Measurements from ENCODE around the gene ADPRS. TPM values are rescaled to one million over a fixed set of nuclear protein-coding genes. Genes with fewer than 3 reads are reported as not detected.

Gene ADPRS
- total and polyA plus RNA-seq, 9 of the 15 experiments (the other 6 are each of a cell fraction or from before 2014, with no cell fraction given): 5.9 to 40.0 (median 27.4) TPM

- TF ChIP-seq FOXA3 (CRISPR knock-in tag; conservative IDR thresholded peaks at IDR 0.05 in 1 of 2, IDR thresholded peaks at IDR 0.05 in 1 of 2) (0 out of 4 replicates have a peak, but pooled peaks of 1 of the 2 experiments have one; percentile 47), L3MBTL2 (IDR thresholded peaks at IDR 0.05) (peak; percentile 22; the same call in 1 of the 2 replicates), GATA2 (CRISPR knock-in tag; IDR thresholded peaks at IDR 0.05) (peak; percentile 45; the same call in 1 of the 2 replicates), CC2D1A (IDR thresholded peaks at IDR 0.05) (peak; percentile 86), EP400 (IDR thresholded peaks at IDR 0.05) (peak; percentile 43; the same call in 1 of the 2 replicates), CTBP1 (IDR thresholded peaks at IDR 0.05; ENCODE audit: borderline replicate concordance) (peak; percentile 88), SREBF1 (IDR thresholded peaks at IDR 0.05; ENCODE audit: borderline replicate concordance, low read depth, low read length) (no peak), ZBTB7A (IDR thresholded peaks at IDR 0.05; ENCODE audit: borderline replicate concordance, control insufficient read depth, low read depth, low read length) (peak; percentile 77; the same call in 1 of the 2 replicates), ZC3H4 (CRISPR knock-in tag; IDR thresholded peaks at IDR 0.05; ENCODE audit: borderline replicate concordance) (0 out of 2 replicates have a peak, but pooled peaks have one; percentile 23), CREB1 (IDR thresholded peaks at IDR 0.05) (no peak), CREB1 (CRISPR knock-in tag; IDR thresholded peaks at IDR 0.05) (0 out of 2 replicates have a peak, but pooled peaks have one; percentile 14), NR2F6 (CRISPR knock-in tag; IDR thresholded peaks at IDR 0.05) (0 out of 2 replicates have a peak, but pooled peaks have one; percentile 39), REST (IDR thresholded peaks at IDR 0.05; ENCODE audit: borderline replicate concordance) (peak; percentile 92), REST (CRISPR knock-in tag; IDR thresholded peaks at IDR 0.05; ENCODE audit: low read depth) (no peak), ZEB2 (IDR thresholded peaks at IDR 0.05) (peak; percentile 48; the same call in 1 of the 2 replicates), EHMT2 (IDR thresholded peaks at IDR 0.05) (peak; percentile 13; the same call in 1 of the 2 replicates), ATF7 (IDR thresholded peaks at IDR 0.05) (peak; percentile 70; the same call in 1 of the 2 replicates), SNIP1 (IDR thresholded peaks at IDR 0.05; ENCODE audit: low read depth) (no peak), YY1 (IDR thresholded peaks at IDR 0.05; ENCODE audit: borderline replicate concordance in 1 of 3, control insufficient read depth in 1 of 3, extremely low read depth in 1 of 3, insufficient read depth in 3 of 3, insufficient read length in 1 of 3, insufficient replicate concordance in 2 of 3, low read depth in 1 of 3, low read length in 2 of 3) (peak in 1 of 3 experiments; percentile 22)
Observed at GRCh38 chr1:36134505-36135329, 46.0 kb downstream of the ADPRS start (continued).
